HCT116 (cell line): ENCODE results near the gene PPHLN1.

ENCODE experiments used
- CTCF ChIP-seq, 3 experiments: fragments of 200-600 bp in 1 of 3; sonication (generic) in 1 of 3; IDR thresholded peaks in 2 of 3; conservative IDR thresholded peaks in 1 of 3; 2 replicates each; pipeline ENCODE4 v1.5.1; 2012 to 2017; ENCODE audit warnings: low read depth in 2 of 3, low read length in 2 of 3, antibody characterized with exemption in 1 of 3, borderline replicate concordance in 1 of 3, control low read depth in 1 of 3, mild to moderate bottlenecking in 1 of 3, mixed read lengths in 1 of 3, mixed run types in 1 of 3, moderate library complexity in 1 of 3; ENCODE audit not compliant: insufficient read depth in 1 of 3
- POLR2A ChIP-seq: IDR thresholded peaks from 2 replicates; pipeline ENCODE4 v1.7.0; 2011; ENCODE audit warnings: borderline replicate concordance; ENCODE audit not compliant: insufficient read depth, insufficient read length; ENCODE audit errors: extremely low read depth
- RAD21 ChIP-seq: IDR thresholded peaks from 2 replicates; pipeline ENCODE4 v1.6.1; 2012; ENCODE audit warnings: low read depth, mild to moderate bottlenecking

GRCh38 chr12:42288544-42288943 is 37.4 kb upstream of the PPHLN1 start:
- TF ChIP-seq RAD21 (no peak), CTCF (IDR thresholded peaks at IDR 0.05 in 2 of 3, conservative IDR thresholded peaks at IDR 0.05 in 1 of 3; ENCODE audit: borderline replicate concordance in 1 of 3, insufficient read depth in 1 of 3, low read depth in 2 of 3, low read length in 2 of 3) (no peak), POLR2A (no peak)
